GM12878 (cell line): ENCODE results near the gene TBC1D25. TPM values are rescaled to one million over a fixed set of nuclear protein-coding genes. Genes with fewer than 3 reads are reported as not detected.

ENCODE experiments used
- ATF7 ChIP-seq: fragments of 450-650 bp; IDR thresholded peaks from 2 replicates; pipeline ENCODE4 v1.6.1; 2016; ENCODE audit warnings: low read depth, mild to moderate bottlenecking
- E2F4 ChIP-seq: IDR thresholded peaks from 2 replicates; pipeline ENCODE4 v1.6.1; 2012; ENCODE audit warnings: low read depth, low read length, improper control_type of control experiment
- E2F8 ChIP-seq: fragments of 450-650 bp; IDR thresholded peaks from 2 replicates; pipeline ENCODE4 v1.6.1; 2018; ENCODE audit warnings: mild to moderate bottlenecking, low read depth, moderate library complexity; ENCODE audit not compliant: partially characterized antibody
- EED ChIP-seq: sonication (generic); IDR thresholded peaks from 2 replicates; pipeline ENCODE4 v1.6.1; 2016; ENCODE audit warnings: antibody characterized with exemption, low read depth
- FOXM1 ChIP-seq: IDR thresholded peaks from 2 replicates; pipeline ENCODE4 v1.6.1; 2012; ENCODE audit warnings: low read depth, mild to moderate bottlenecking, inconsistent platforms, low read length, moderate library complexity
- HCFC1 ChIP-seq: fragments of 150-350 bp; IDR thresholded peaks from 2 replicates; pipeline ENCODE4 v1.6.1; 2014; ENCODE audit warnings: low read length
- HDAC2 ChIP-seq: fragments of 200-600 bp; sonication (generic); IDR thresholded peaks from 2 replicates; pipeline ENCODE4 v1.6.1; 2017
- IKZF2 ChIP-seq, 2 experiments: fragments of 450-650 bp; IDR thresholded peaks; 2 replicates each; pipeline ENCODE4 v1.6.1; 2017; ENCODE audit warnings: mild to moderate bottlenecking in 2 of 2, moderate library complexity in 2 of 2
- LARP7 ChIP-seq: fragments of 450-650 bp; IDR thresholded peaks from 2 replicates; pipeline ENCODE4 v1.6.1; 2017; ENCODE audit warnings: mild to moderate bottlenecking
- MAX ChIP-seq: IDR thresholded peaks from 2 replicates; pipeline ENCODE4 v1.6.1; 2012; ENCODE audit warnings: low read depth, low read length, improper control_type of control experiment
- MTA3 ChIP-seq: IDR thresholded peaks from 2 replicates; pipeline ENCODE4 v1.6.1; 2012; ENCODE audit warnings: low read length, inconsistent platforms, borderline replicate concordance
- PBX3 ChIP-seq: IDR thresholded peaks from 2 replicates; pipeline ENCODE4 v1.6.1; 2011; ENCODE audit warnings: mild to moderate bottlenecking, low read depth, low read length, moderate library complexity; ENCODE audit not compliant: insufficient replicate concordance
- PML ChIP-seq: IDR thresholded peaks from 2 replicates; pipeline ENCODE4 v1.6.1; 2012; ENCODE audit warnings: low read length, inconsistent platforms
- RUNX3 ChIP-seq: IDR thresholded peaks from 2 replicates; pipeline ENCODE4 v1.6.1; 2012; ENCODE audit warnings: low read length, inconsistent platforms
- SPI1 ChIP-seq: IDR thresholded peaks from 2 replicates; pipeline ENCODE4 v1.6.1; 2011; ENCODE audit warnings: low read depth, mild to moderate bottlenecking, low read length, moderate library complexity, borderline replicate concordance; ENCODE audit not compliant: insufficient read depth
- SREBF1 ChIP-seq: IDR thresholded peaks from 2 replicates; pipeline ENCODE4 v1.6.1; 2012; ENCODE audit warnings: mild to moderate bottlenecking, low read length
- TAF1 ChIP-seq: IDR thresholded peaks from 2 replicates; pipeline ENCODE4 v1.6.1; 2011; ENCODE audit warnings: mild to moderate bottlenecking, low read depth, low read length, borderline replicate concordance
- YBX1 ChIP-seq: fragments of 450-650 bp; IDR thresholded peaks from 2 replicates; pipeline ENCODE4 v1.6.1; 2016; ENCODE audit warnings: antibody characterized with exemption
- ZBTB40 ChIP-seq: fragments of 450-650 bp; IDR thresholded peaks from 2 replicates; pipeline ENCODE4 v1.6.1; 2016; ENCODE audit warnings: mild to moderate bottlenecking, moderate library complexity, borderline replicate concordance
- ZNF274 ChIP-seq: IDR thresholded peaks from one replicate; pipeline ENCODE4 v1.8.0; 2011; ENCODE audit not compliant: insufficient read length, insufficient read depth
- polyA plus RNA-seq, 11 experiments: library from polyadenylated mRNA; depleted of rRNA in 4 of 11; unstranded in 6 of 11; stranded (reverse) in 5 of 11; fragments of >200 nt; fragmentation: Nextera tagmentation in 4 of 11; fragmentation: Illumina TruSeq in 1 of 11; extraction: Ambion mirVana in 4 of 11; extraction: Trizol in 1 of 11; gene quantifications; 1 replicate in 1 of 11; 2 replicates in 10 of 11; pipeline versions ENCODE4 v1.2.1 to v1.2.3, GENCODE V29; 2011 to 2016; ENCODE audit warnings: inconsistent platforms in 2 of 11, missing spikeins in 2 of 11, low read depth in 1 of 11
- total RNA-seq, 4 experiments: library from RNA; depleted of rRNA in 3 of 4; stranded (reverse); fragments of >200 nt in 3 of 4; fragmentation: Illumina TruSeq in 1 of 4; extraction: Trizol in 1 of 4; gene quantifications; 2 replicates each; pipeline versions ENCODE4 v1.2.1 to v1.2.3, GENCODE V29; 2013 to 2021
- TF ChIP-seq, protein P1 (sequence below): IDR thresholded peaks from 2 replicates; pipeline ENCODE4 v1.6.1; 2011; ENCODE audit warnings: borderline replicate concordance, low read depth, mild to moderate bottlenecking, moderate library complexity, low read length; ENCODE audit not compliant: insufficient read depth, poor library complexity, severe bottlenecking

TBC1D25 gene
- total and polyA plus RNA-seq, 10 of the 15 experiments (the other 5 are each of a cell fraction or from before 2014, with no cell fraction given) = 0.79 to 17.3 (median 10.0) TPM

- TF ChIP-seq, protein P1, sequence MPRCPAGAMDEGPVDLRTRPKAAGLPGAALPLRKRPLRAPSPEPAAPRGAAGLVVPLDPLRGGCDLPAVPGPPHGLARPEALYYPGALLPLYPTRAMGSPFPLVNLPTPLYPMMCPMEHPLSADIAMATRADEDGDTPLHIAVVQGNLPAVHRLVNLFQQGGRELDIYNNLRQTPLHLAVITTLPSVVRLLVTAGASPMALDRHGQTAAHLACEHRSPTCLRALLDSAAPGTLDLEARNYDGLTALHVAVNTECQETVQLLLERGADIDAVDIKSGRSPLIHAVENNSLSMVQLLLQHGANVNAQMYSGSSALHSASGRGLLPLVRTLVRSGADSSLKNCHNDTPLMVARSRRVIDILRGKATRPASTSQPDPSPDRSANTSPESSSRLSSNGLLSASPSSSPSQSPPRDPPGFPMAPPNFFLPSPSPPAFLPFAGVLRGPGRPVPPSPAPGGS = no peak
- TF ChIP-seq PML (no peak), E2F8 (no peak), HCFC1 (no peak), PBX3 (no peak), ZBTB40 (no peak), IKZF2 (IDR thresholded peaks at IDR 0.05) (0 out of 4 replicates have a peak, but pooled peaks of 1 of the 2 experiments have one; percentile 12), TAF1 (no peak), LARP7 (no peak), HDAC2 (no peak), SPI1 (no peak), SREBF1 (no peak), MAX (no peak), YBX1 (no peak), EED (peak; percentile 69), MTA3 (no peak), ZNF274 (no peak), RUNX3 (peak; percentile 39), FOXM1 (peak; percentile 69; the same call in 1 of the 2 replicates), ATF7 (no peak), E2F4 (no peak)
Observed at GRCh38 chrX:48569958-48570357, 30.4 kb downstream of the TBC1D25 start (continued).
